ENCODE results near the gene DTD1. TPM values are rescaled to one million over a fixed set of nuclear protein-coding genes. Genes with fewer than 3 reads are reported as not detected.

Gene DTD1
- polyA plus RNA-seq, 4 donors, result 25.9 to 32.7 (median 31.9) TPM

- no peak for DNase-seq (ENCODE audit: low read depth in 4 of 4, low spot score in 3 of 4)
Observed at GRCh38 chr20:18657575-18657974, 69.7 kb downstream of the DTD1 start.

- no peak for DNase-seq (ENCODE audit: low read depth in 4 of 4, low spot score in 3 of 4)
Observed at GRCh38 chr20:18662279-18663040, 74.6 kb downstream of the DTD1 start.

GRCh38 chr20:18663932-18664331, 76.1 kb downstream of the DTD1 start:
- DNase-seq (ENCODE audit: low read depth in 4 of 4, low spot score in 3 of 4), result no peak

GRCh38 chr20:18665135-18665534, 77.3 kb downstream of the DTD1 start:
- no peak for DNase-seq (ENCODE audit: low read depth in 4 of 4, low spot score in 3 of 4)

- DNase-seq (ENCODE audit: low read depth in 4 of 4, low spot score in 3 of 4), result no peak
Observed at GRCh38 chr20:18666803-18667415, 79.1 kb downstream of the DTD1 start.

GRCh38 chr20:18669241-18670019, 81.6 kb downstream of the DTD1 start:
- no peak for DNase-seq (ENCODE audit: low read depth in 4 of 4, low spot score in 3 of 4)

- DNase-seq (ENCODE audit: low read depth in 4 of 4, low spot score in 3 of 4), result no peak
Observed at GRCh38 chr20:18671203-18671710, 83.4 kb downstream of the DTD1 start.

- no peak for DNase-seq (ENCODE audit: low read depth in 4 of 4, low spot score in 3 of 4)
Observed at GRCh38 chr20:18672834-18673233, 85.0 kb downstream of the DTD1 start.

- DNase-seq (ENCODE audit: low read depth in 4 of 4, low spot score in 3 of 4), result no peak
Observed at GRCh38 chr20:18676396-18676795, 88.5 kb downstream of the DTD1 start.

GRCh38 chr20:18677126-18677525, 89.3 kb downstream of the DTD1 start:
- no peak for DNase-seq (ENCODE audit: low read depth in 4 of 4, low spot score in 3 of 4)

- no peak for DNase-seq (ENCODE audit: low read depth in 4 of 4, low spot score in 3 of 4)
Observed at GRCh38 chr20:18678549-18679419, 90.9 kb downstream of the DTD1 start.

GRCh38 chr20:18683839-18684238, 96.0 kb downstream of the DTD1 start:
- no peak for DNase-seq (ENCODE audit: low read depth in 4 of 4, low spot score in 3 of 4)

GRCh38 chr20:18684775-18685174, 96.9 kb downstream of the DTD1 start:
- no peak for DNase-seq (ENCODE audit: low read depth in 4 of 4, low spot score in 3 of 4)

GRCh38 chr20:18685406-18685805, 97.6 kb downstream of the DTD1 start:
- DNase-seq (ENCODE audit: low read depth in 4 of 4, low spot score in 3 of 4), result no peak

GRCh38 chr20:18686696-18687095, 98.8 kb downstream of the DTD1 start:
- no peak for DNase-seq (ENCODE audit: low read depth in 4 of 4, low spot score in 3 of 4)

- DNase-seq (ENCODE audit: low read depth in 4 of 4, low spot score in 3 of 4), result no peak
Observed at GRCh38 chr20:18688676-18689075, 100.8 kb downstream of the DTD1 start.

- DNase-seq (ENCODE audit: low read depth in 4 of 4, low spot score in 3 of 4), result no peak
Observed at GRCh38 chr20:18689557-18689956, 101.7 kb downstream of the DTD1 start.

GRCh38 chr20:18692447-18692846, 104.6 kb downstream of the DTD1 start:
- no peak for DNase-seq (ENCODE audit: low read depth in 4 of 4, low spot score in 3 of 4)

GRCh38 chr20:18694071-18694470, 106.2 kb downstream of the DTD1 start:
- no peak for DNase-seq (ENCODE audit: low read depth in 4 of 4, low spot score in 3 of 4)

- DNase-seq (ENCODE audit: low read depth in 4 of 4, low spot score in 3 of 4), result no peak
Observed at GRCh38 chr20:18695175-18695574, 107.3 kb downstream of the DTD1 start.

Data from right renal pelvis (tissue), 4 donors.